Middle frontal gyrus (tissue), 1 donor: Measurements from ENCODE around the gene HRAS.
A peak's percentile ranks its signal among the peaks of the same experiment; 100 is the strongest.

Source experiments
- DNase-seq: peaks from one replicate; pipeline ENCODE4 v3.0.0-alpha.2; 2015; ENCODE audit warnings: low spot score; ENCODE audit errors: extremely low spot score

Gene HRAS

GRCh38 chr11:496834-497564 lies 38.4 kb downstream of the HRAS start:
- no peak for DNase-seq

- no peak for DNase-seq
Measured at GRCh38 chr11:495537-495931, 39.8 kb downstream of the HRAS start.

GRCh38 chr11:494761-495536 lies 40.4 kb downstream of the HRAS start:
- peak; percentile 64 for DNase-seq

GRCh38 chr11:492427-493226 lies 42.7 kb downstream of the HRAS start:
- DNase-seq = no peak

- no peak for DNase-seq
Measured at GRCh38 chr11:491358-491757, 44.0 kb downstream of the HRAS start.

GRCh38 chr11:490930-491260 lies 44.5 kb downstream of the HRAS start:
- no peak for DNase-seq

GRCh38 chr11:490186-490929 lies 45.0 kb downstream of the HRAS start:
- no peak for DNase-seq

- no peak for DNase-seq
Measured at GRCh38 chr11:489610-490185, 45.7 kb downstream of the HRAS start.

- DNase-seq = no peak
Measured at GRCh38 chr11:488992-489391, 46.4 kb downstream of the HRAS start.

GRCh38 chr11:488579-488978 lies 46.8 kb downstream of the HRAS start:
- no peak for DNase-seq

GRCh38 chr11:488062-488461 lies 47.3 kb downstream of the HRAS start:
- DNase-seq = no peak

- DNase-seq = no peak
Measured at GRCh38 chr11:487571-488021, 47.8 kb downstream of the HRAS start.

GRCh38 chr11:486189-486588 lies 49.2 kb downstream of the HRAS start:
- DNase-seq = no peak

GRCh38 chr11:484616-485015 lies 50.8 kb downstream of the HRAS start:
- DNase-seq = no peak
